ENCODE measurements around the gene CRYBB1.

Gene CRYBB1

GRCh38 chr22:26570115-26570514 is 47.7 kb downstream of the CRYBB1 start:
- Histone ChIP-seq H3K27ac (ENCODE audit: low read depth, low read length) (no peak overlapping the region), H3K4me3 (ENCODE audit: low read depth in 1 of 5, low read length in 5 of 5) (no peak overlapping the region), H3K36me3 (ENCODE audit: control insufficient read depth in 5 of 5, insufficient read depth in 5 of 5, low read length in 5 of 5) (peaks cover 0 to 5% (median 3%) of the 10 kb centered on the region in 5 donors), H3K9me3 (ENCODE audit: control insufficient read depth in 5 of 5, low read length in 5 of 5) (no peaks in the 10 kb centered on the region), H3K27me3 (ENCODE audit: control insufficient read depth in 5 of 5, insufficient read depth in 4 of 5, low read length in 5 of 5) (no peaks in the 10 kb centered on the region), H3K4me1 (ENCODE audit: control insufficient read depth in 5 of 5, insufficient read depth in 5 of 5, low read length in 5 of 5) (peaks cover 0 to 41% (median 34%) of the 10 kb centered on the region in 5 donors), H3K9ac (ENCODE audit: low read length in 5 of 5) (no peak overlapping the region)

- peak overlapping the region in 1 of 5 donors; percentile 26 for H3K4me3 ChIP-seq (ENCODE audit: low read depth in 1 of 5, low read length in 5 of 5)
- peaks cover 0 to 19% (median 16%) of the 10 kb centered on the region in 5 donors for H3K36me3 ChIP-seq (ENCODE audit: control insufficient read depth in 5 of 5, insufficient read depth in 5 of 5, low read length in 5 of 5)
- H3K9me3 ChIP-seq (ENCODE audit: control insufficient read depth in 5 of 5, low read length in 5 of 5) = no peaks in the 10 kb centered on the region
- peaks cover 0 to 30% (median 18%) of the 10 kb centered on the region in 5 donors for H3K4me1 ChIP-seq (ENCODE audit: control insufficient read depth in 5 of 5, insufficient read depth in 5 of 5, low read length in 5 of 5)
- H3K9ac ChIP-seq (ENCODE audit: low read length in 5 of 5) = no peak overlapping the region
- H3K27ac ChIP-seq (ENCODE audit: low read depth, low read length) = no peak overlapping the region
- H3K27me3 ChIP-seq (ENCODE audit: control insufficient read depth in 5 of 5, insufficient read depth in 4 of 5, low read length in 5 of 5) = no peaks in the 10 kb centered on the region
Observed at GRCh38 chr22:26568207-26568706, 49.6 kb downstream of the CRYBB1 start.

GRCh38 chr22:26567610-26568009 is 50.2 kb downstream of the CRYBB1 start:
- H3K36me3 ChIP-seq (ENCODE audit: control insufficient read depth in 5 of 5, insufficient read depth in 5 of 5, low read length in 5 of 5) = peaks cover 0 to 19% (median 16%) of the 10 kb centered on the region in 5 donors
- no peak overlapping the region for H3K4me3 ChIP-seq (ENCODE audit: low read depth in 1 of 5, low read length in 5 of 5)
- no peak overlapping the region for H3K9ac ChIP-seq (ENCODE audit: low read length in 5 of 5)
- H3K27ac ChIP-seq (ENCODE audit: low read depth, low read length) = no peak overlapping the region
- peaks cover 0 to 28% (median 18%) of the 10 kb centered on the region in 5 donors for H3K4me1 ChIP-seq (ENCODE audit: control insufficient read depth in 5 of 5, insufficient read depth in 5 of 5, low read length in 5 of 5)
- H3K9me3 ChIP-seq (ENCODE audit: control insufficient read depth in 5 of 5, low read length in 5 of 5) = no peaks in the 10 kb centered on the region
- no peaks in the 10 kb centered on the region for H3K27me3 ChIP-seq (ENCODE audit: control insufficient read depth in 5 of 5, insufficient read depth in 4 of 5, low read length in 5 of 5)

- Histone ChIP-seq H3K27me3 (ENCODE audit: control insufficient read depth in 5 of 5, insufficient read depth in 4 of 5, low read length in 5 of 5) (no peaks in the 10 kb centered on the region), H3K4me1 (ENCODE audit: control insufficient read depth in 5 of 5, insufficient read depth in 5 of 5, low read length in 5 of 5) (peaks cover 0 to 31% (median 18%) of the 10 kb centered on the region in 5 donors), H3K36me3 (ENCODE audit: control insufficient read depth in 5 of 5, insufficient read depth in 5 of 5, low read length in 5 of 5) (peaks cover 0 to 19% (median 16%) of the 10 kb centered on the region in 5 donors), H3K9me3 (ENCODE audit: control insufficient read depth in 5 of 5, low read length in 5 of 5) (no peaks in the 10 kb centered on the region), H3K9ac (ENCODE audit: low read length in 5 of 5) (no peak overlapping the region), H3K27ac (ENCODE audit: low read depth, low read length) (no peak overlapping the region), H3K4me3 (ENCODE audit: low read depth in 1 of 5, low read length in 5 of 5) (no peak overlapping the region)
Observed at GRCh38 chr22:26566994-26567393, 50.8 kb downstream of the CRYBB1 start.

GRCh38 chr22:26565889-26566288 is 51.9 kb downstream of the CRYBB1 start:
- Histone ChIP-seq H3K9me3 (ENCODE audit: control insufficient read depth in 5 of 5, low read length in 5 of 5) (no peaks in the 10 kb centered on the region), H3K9ac (ENCODE audit: low read length in 5 of 5) (no peak overlapping the region), H3K4me3 (ENCODE audit: low read depth in 1 of 5, low read length in 5 of 5) (no peak overlapping the region), H3K4me1 (ENCODE audit: control insufficient read depth in 5 of 5, insufficient read depth in 5 of 5, low read length in 5 of 5) (peaks cover 0 to 31% (median 20%) of the 10 kb centered on the region in 5 donors), H3K36me3 (ENCODE audit: control insufficient read depth in 5 of 5, insufficient read depth in 5 of 5, low read length in 5 of 5) (peaks cover 0 to 19% (median 16%) of the 10 kb centered on the region in 5 donors), H3K27me3 (ENCODE audit: control insufficient read depth in 5 of 5, insufficient read depth in 4 of 5, low read length in 5 of 5) (no peaks in the 10 kb centered on the region), H3K27ac (ENCODE audit: low read depth, low read length) (no peak overlapping the region)

DNA sequence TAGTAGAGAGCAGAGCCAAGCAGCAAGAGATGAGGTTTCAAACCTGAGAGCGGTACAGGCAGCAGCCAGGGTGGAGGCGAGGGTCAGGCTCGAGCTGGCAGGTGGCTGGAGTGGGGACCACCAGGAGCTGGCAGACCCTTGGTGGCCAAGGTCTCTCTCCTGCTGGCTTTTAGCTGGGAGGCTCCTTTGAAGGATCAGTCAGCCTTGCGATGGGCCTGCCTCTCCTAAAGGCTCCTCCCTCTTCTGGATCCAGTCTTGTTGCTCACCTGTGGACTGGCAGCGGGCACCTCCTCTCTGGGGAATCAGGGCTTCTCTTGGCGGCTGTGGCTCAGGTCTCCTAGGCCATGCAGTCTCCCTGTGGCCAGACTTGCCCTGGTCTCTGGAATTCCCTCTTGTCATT is 52.6 kb downstream of the CRYBB1 start:
- no peaks in the 10 kb centered on the region for H3K9me3 ChIP-seq (ENCODE audit: control insufficient read depth in 5 of 5, low read length in 5 of 5)
- peaks cover 0 to 19% (median 16%) of the 10 kb centered on the region in 5 donors for H3K36me3 ChIP-seq (ENCODE audit: control insufficient read depth in 5 of 5, insufficient read depth in 5 of 5, low read length in 5 of 5)
- H3K4me1 ChIP-seq (ENCODE audit: control insufficient read depth in 5 of 5, insufficient read depth in 5 of 5, low read length in 5 of 5) = peaks cover 0 to 25% (median 13%) of the 10 kb centered on the region in 5 donors
- H3K27me3 ChIP-seq (ENCODE audit: control insufficient read depth in 5 of 5, insufficient read depth in 4 of 5, low read length in 5 of 5) = no peaks in the 10 kb centered on the region
- no peak overlapping the region for H3K27ac ChIP-seq (ENCODE audit: low read depth, low read length)
- no peak overlapping the region for H3K4me3 ChIP-seq (ENCODE audit: low read depth in 1 of 5, low read length in 5 of 5)
- no peak overlapping the region for H3K9ac ChIP-seq (ENCODE audit: low read length in 5 of 5)

- Histone ChIP-seq H3K27me3 (ENCODE audit: control insufficient read depth in 5 of 5, insufficient read depth in 4 of 5, low read length in 5 of 5) (no peaks in the 10 kb centered on the region), H3K36me3 (ENCODE audit: control insufficient read depth in 5 of 5, insufficient read depth in 5 of 5, low read length in 5 of 5) (peaks cover 0 to 19% (median 16%) of the 10 kb centered on the region in 5 donors), H3K4me1 (ENCODE audit: control insufficient read depth in 5 of 5, insufficient read depth in 5 of 5, low read length in 5 of 5) (peaks cover 0 to 27% (median 14%) of the 10 kb centered on the region in 5 donors), H3K27ac (ENCODE audit: low read depth, low read length) (no peak overlapping the region), H3K9ac (ENCODE audit: low read length in 5 of 5) (no peak overlapping the region), H3K9me3 (ENCODE audit: control insufficient read depth in 5 of 5, low read length in 5 of 5) (no peaks in the 10 kb centered on the region), H3K4me3 (ENCODE audit: low read depth in 1 of 5, low read length in 5 of 5) (no peak overlapping the region)
Observed at GRCh38 chr22:26564672-26565071, 53.2 kb downstream of the CRYBB1 start.

- peaks cover 0 to 31% (median 18%) of the 10 kb centered on the region in 5 donors for H3K4me1 ChIP-seq (ENCODE audit: control insufficient read depth in 5 of 5, insufficient read depth in 5 of 5, low read length in 5 of 5)
- peaks cover 0 to 19% (median 16%) of the 10 kb centered on the region in 5 donors for H3K36me3 ChIP-seq (ENCODE audit: control insufficient read depth in 5 of 5, insufficient read depth in 5 of 5, low read length in 5 of 5)
- H3K27ac ChIP-seq (ENCODE audit: low read depth, low read length) = no peak overlapping the region
- H3K4me3 ChIP-seq (ENCODE audit: low read depth in 1 of 5, low read length in 5 of 5) = no peak overlapping the region
- H3K9me3 ChIP-seq (ENCODE audit: control insufficient read depth in 5 of 5, low read length in 5 of 5) = no peaks in the 10 kb centered on the region
- no peak overlapping the region for H3K9ac ChIP-seq (ENCODE audit: low read length in 5 of 5)
- H3K27me3 ChIP-seq (ENCODE audit: control insufficient read depth in 5 of 5, insufficient read depth in 4 of 5, low read length in 5 of 5) = no peaks in the 10 kb centered on the region
Observed at GRCh38 chr22:26564181-26564580, 53.6 kb downstream of the CRYBB1 start.

- no peak overlapping the region for H3K27ac ChIP-seq (ENCODE audit: low read depth, low read length)
- H3K9me3 ChIP-seq (ENCODE audit: control insufficient read depth in 5 of 5, low read length in 5 of 5) = no peaks in the 10 kb centered on the region
- peaks cover 0 to 38% (median 20%) of the 10 kb centered on the region in 5 donors for H3K4me1 ChIP-seq (ENCODE audit: control insufficient read depth in 5 of 5, insufficient read depth in 5 of 5, low read length in 5 of 5)
Observed at GRCh38 chr22:26563022-26563421, 54.8 kb downstream of the CRYBB1 start.

DNA sequence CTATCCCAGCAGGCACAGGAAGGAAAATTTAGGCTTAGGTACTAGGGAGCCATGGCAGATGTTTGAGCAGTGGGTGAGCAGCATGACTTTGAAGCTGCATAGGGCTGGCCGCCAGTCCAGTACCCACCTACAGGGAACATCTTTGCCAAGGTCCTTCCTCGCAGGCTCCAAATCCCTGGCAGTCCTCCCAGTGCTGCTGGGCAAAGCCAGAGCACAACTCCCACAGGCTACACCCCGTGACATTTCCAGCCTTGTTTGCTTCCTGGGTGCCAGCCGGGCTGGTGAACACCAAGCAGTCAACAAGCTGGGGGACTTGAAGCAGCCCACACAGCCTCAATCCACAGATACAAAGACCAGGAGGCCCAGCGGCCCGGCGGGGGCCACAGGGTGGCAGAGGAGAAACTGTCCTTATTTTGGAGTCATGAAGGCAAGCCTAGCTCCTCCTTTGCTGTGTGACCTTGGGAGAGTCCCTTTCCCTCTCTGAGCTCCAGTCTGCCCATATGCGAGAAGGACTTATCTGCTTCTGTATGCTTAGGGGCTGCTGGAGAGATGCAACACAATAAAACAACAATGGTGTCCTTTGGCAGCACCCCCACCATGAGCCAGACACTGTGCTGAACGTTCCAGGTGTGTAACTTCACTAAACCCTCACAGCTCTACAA is 55.9 kb downstream of the CRYBB1 start:
- Histone ChIP-seq H3K4me3 (ENCODE audit: low read depth in 1 of 5, low read length in 5 of 5) (no peak overlapping the region), H3K36me3 (ENCODE audit: control insufficient read depth in 5 of 5, insufficient read depth in 5 of 5, low read length in 5 of 5) (peaks cover 0 to 19% (median 14%) of the 10 kb centered on the region in 5 donors), H3K9ac (ENCODE audit: low read length in 5 of 5) (peak overlapping the region in 1 of 5 donors; percentile 11), H3K27ac (ENCODE audit: low read depth, low read length) (no peak overlapping the region), H3K27me3 (ENCODE audit: control insufficient read depth in 5 of 5, insufficient read depth in 4 of 5, low read length in 5 of 5) (no peaks in the 10 kb centered on the region), H3K9me3 (ENCODE audit: control insufficient read depth in 5 of 5, low read length in 5 of 5) (no peaks in the 10 kb centered on the region), H3K4me1 (ENCODE audit: control insufficient read depth in 5 of 5, insufficient read depth in 5 of 5, low read length in 5 of 5) (peaks cover 3 to 43% (median 22%) of the 10 kb centered on the region in 5 donors)

More at GRCh38 chr22:26563022-26563421, 54.8 kb downstream of the CRYBB1 start:
- Histone ChIP-seq H3K4me3 (ENCODE audit: low read depth in 1 of 5, low read length in 5 of 5) (no peak overlapping the region), H3K36me3 (ENCODE audit: control insufficient read depth in 5 of 5, insufficient read depth in 5 of 5, low read length in 5 of 5) (peaks cover 0 to 19% (median 16%) of the 10 kb centered on the region in 5 donors), H3K27me3 (ENCODE audit: control insufficient read depth in 5 of 5, insufficient read depth in 4 of 5, low read length in 5 of 5) (no peaks in the 10 kb centered on the region), H3K9ac (ENCODE audit: low read length in 5 of 5) (no peak overlapping the region)

Data from subcutaneous abdominal adipose tissue (tissue), 5 donors.